Activated CD8-positive, alpha-beta T cell treated with anti-CD3 and anti-CD28 coated beads, Interleukin-2, amount 10 ng/mL, durations not matched to agents 7 days and 5 days (primary cell): ENCODE results near the gene ZNF786. TPM values are rescaled to one million over a fixed set of nuclear protein-coding genes. Genes with fewer than 3 reads are reported as not detected.
A peak's percentile ranks its signal among the peaks of the same experiment; 100 is the strongest.

ENCODE experiments used
- ATAC-seq: fragments of 150-1000 bp; cut with Tn5 transposase; one replicate; pipeline ENCODE4 v1.10.0; 2021; ENCODE audit warnings: moderate library complexity
- CTCF ChIA-PET: fragments of 350-600 bp; sonication (Branson Sonifier 250); formaldehyde crosslinking; loops from one replicate; lab custom pipeline; 2021; ENCODE audit warnings: antibody characterized with exemption; lab: Charles Lee
- POLR2A ChIA-PET: fragments of 350-600 bp; sonication (Branson Sonifier 250); formaldehyde crosslinking; loops from one replicate; lab custom pipeline; 2021; ENCODE audit warnings: antibody characterized with exemption; lab: Charles Lee
- DNase-seq: peaks from one replicate; pipeline ENCODE4 v3.0.0-alpha.2; 2020
- H3K27ac Mint-ChIP-seq: one replicate; pipeline ENCODE4 v1.8.0; 2021; ENCODE audit warnings: mild to moderate bottlenecking, mixed read lengths
- H3K27me3 Mint-ChIP-seq: one replicate; pipeline ENCODE4 v1.8.0; 2021; ENCODE audit warnings: low read depth, mixed read lengths
- H3K36me3 Mint-ChIP-seq: one replicate; pipeline ENCODE4 v1.8.0; 2021; ENCODE audit warnings: low read depth, mixed read lengths
- H3K4me1 Mint-ChIP-seq: one replicate; pipeline ENCODE4 v1.8.0; 2021; ENCODE audit warnings: low read depth, mixed read lengths
- H3K4me3 Mint-ChIP-seq: one replicate; pipeline ENCODE4 v1.8.0; 2021; ENCODE audit warnings: mild to moderate bottlenecking, mixed read lengths
- H3K9me3 Mint-ChIP-seq: one replicate; pipeline ENCODE4 v1.8.0; 2022; ENCODE audit warnings: mixed read lengths; ENCODE audit not compliant: insufficient read depth
- total RNA-seq, 2 experiments: library from RNA; stranded (reverse); gene quantifications; one replicate each; pipeline ENCODE4 v1.2.3, GENCODE V29; 2021

ZNF786 gene, protein sequence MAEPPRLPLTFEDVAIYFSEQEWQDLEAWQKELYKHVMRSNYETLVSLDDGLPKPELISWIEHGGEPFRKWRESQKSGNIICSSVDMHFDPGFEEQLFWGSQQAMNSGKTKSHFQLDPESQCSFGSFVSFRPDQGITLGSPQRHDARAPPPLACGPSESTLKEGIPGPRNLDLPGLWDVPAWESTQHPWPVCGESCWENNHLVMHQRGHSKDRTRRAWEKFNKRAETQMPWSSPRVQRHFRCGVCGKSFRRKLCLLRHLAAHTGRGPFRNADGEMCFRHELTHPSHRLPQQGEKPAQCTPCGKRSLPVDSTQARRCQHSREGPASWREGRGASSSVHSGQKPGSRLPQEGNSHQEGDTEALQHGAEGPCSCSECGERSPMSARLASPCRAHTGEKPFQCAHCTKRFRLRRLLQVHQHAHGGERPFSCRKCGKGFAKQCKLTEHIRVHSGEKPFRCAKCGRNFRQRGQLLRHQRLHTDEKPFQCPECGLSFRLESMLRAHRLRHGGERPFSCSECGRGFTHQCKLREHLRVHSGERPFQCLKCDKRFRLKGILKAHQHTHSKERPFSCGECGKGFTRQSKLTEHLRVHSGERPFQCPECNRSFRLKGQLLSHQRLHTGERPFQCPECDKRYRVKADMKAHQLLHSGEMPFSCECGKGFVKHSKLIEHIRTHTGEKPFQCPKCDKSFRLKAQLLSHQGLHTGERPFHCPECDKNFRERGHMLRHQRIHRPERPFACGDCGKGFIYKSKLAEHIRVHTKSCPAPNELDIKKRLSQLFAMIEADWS
- 1 to 10 TPM; 7.4 to 7.6 TPM for total RNA-seq

DNA sequence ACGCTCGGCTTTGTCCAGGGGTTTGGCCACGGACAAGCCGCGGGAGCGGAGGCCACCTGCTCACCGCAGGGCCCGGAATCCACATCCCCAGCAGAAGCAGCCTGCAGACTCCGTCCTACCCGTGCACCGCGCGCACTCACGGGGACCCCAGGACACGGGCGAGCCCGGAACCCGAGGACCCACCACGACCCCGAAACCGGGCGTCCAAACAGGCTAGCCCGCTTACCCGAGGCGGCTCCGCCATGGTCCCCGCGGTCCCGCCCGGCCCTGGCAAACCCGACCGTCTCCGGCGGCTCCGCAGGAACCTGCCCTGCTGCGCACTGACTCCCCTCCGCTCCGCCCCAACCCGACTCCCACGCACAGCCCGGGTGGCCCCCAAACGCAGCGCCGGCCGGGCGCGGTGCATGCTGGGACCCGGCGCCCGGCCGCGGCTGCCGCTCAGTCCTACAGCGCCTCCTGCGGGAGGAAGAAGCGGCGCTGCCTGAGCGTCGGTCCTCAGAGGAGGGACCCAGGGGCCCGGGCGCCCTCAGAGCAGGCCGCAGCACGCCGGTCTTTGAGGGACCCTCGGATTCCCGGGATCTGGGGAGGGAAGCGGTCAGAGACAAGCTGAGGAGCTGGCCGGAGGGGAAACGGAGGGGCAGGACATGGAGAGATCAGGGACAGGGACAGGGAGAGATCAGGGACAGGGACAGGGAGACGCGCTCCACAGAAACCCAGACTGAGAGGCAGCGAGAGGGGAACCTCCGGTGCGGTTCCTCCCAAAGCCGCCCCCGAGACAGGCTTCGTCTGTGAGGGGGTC, at the start of gene ZNF786:
Gene ZNF786, minus strand, starts transcription at position 322 of the 799 bp plus-strand sequence. Its CDS starts 78 bp downstream, at position 244.
- H3K9me3 Mint-ChIP-seq: peaks cover 5% of the 10 kb centered on the region
- peaks cover 13% of the 10 kb centered on the region for H3K36me3 Mint-ChIP-seq
- H3K4me1 Mint-ChIP-seq: peaks cover 16% of the 10 kb centered on the region
- H3K4me3 Mint-ChIP-seq: peak within 1 kb of the TSS; percentile 96
- DNase-seq: peak; percentile 93
- ChIA-PET POLR2A (interaction anchor here (1.0 kb wide), 1 partner anchor 35 kb away, joined by 3 read pairs; no protein-coding TSS in a partner anchor), CTCF (interaction anchor here (0.6 to 0.8 kb wide), 3 partner anchors 25 to 85 kb away, joined by 3 to 4 read pairs (median 4); no protein-coding TSS in a partner anchor)
- peak; percentile 91 for ATAC-seq
- no peaks in the 10 kb centered on the region for H3K27me3 Mint-ChIP-seq
- H3K27ac Mint-ChIP-seq: peak within 1 kb of the TSS; percentile 99

DNA sequence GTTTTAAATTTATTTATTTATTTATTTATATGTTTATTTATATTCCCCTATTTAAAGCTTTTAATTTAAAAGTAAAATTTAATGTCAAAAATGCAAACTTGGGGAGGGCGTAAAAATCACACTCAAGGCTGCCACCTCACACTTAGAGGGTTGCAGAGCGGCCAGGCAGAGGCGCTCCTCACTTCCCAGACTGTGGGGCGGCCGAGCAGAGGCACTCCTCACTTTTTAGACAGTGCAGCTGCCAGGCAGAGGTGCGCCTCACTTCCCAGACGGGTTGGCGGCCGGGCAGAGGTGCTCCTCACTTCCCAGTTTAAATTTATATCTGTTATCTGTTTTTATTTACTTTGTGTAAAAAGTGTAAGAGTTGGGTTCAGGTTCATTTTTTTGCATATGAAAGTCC, 45.6 kb upstream of the ZNF786 start:
- peaks cover 28% of the 10 kb centered on the region for H3K36me3 Mint-ChIP-seq
- no peaks in the 10 kb centered on the region for H3K4me1 Mint-ChIP-seq
- no peak overlapping the region for H3K27ac Mint-ChIP-seq
- no peak for DNase-seq
- CTCF ChIA-PET: interaction anchor here (0.8 to 2.0 kb wide), 2 partner anchors 8 to 11 kb away, joined by 3 to 5 read pairs; no protein-coding TSS in a partner anchor
- no peaks in the 10 kb centered on the region for H3K27me3 Mint-ChIP-seq
- H3K9me3 Mint-ChIP-seq: no peaks in the 10 kb centered on the region
- POLR2A ChIA-PET: interaction anchor here (1.6 kb wide), 2 partner anchors 10 to 11 kb away, joined by 4 to 6 read pairs; partner anchors contain the start of genes ZNF398 and ZNF425
- H3K4me3 Mint-ChIP-seq: no peak overlapping the region
- no peak for ATAC-seq

DNA sequence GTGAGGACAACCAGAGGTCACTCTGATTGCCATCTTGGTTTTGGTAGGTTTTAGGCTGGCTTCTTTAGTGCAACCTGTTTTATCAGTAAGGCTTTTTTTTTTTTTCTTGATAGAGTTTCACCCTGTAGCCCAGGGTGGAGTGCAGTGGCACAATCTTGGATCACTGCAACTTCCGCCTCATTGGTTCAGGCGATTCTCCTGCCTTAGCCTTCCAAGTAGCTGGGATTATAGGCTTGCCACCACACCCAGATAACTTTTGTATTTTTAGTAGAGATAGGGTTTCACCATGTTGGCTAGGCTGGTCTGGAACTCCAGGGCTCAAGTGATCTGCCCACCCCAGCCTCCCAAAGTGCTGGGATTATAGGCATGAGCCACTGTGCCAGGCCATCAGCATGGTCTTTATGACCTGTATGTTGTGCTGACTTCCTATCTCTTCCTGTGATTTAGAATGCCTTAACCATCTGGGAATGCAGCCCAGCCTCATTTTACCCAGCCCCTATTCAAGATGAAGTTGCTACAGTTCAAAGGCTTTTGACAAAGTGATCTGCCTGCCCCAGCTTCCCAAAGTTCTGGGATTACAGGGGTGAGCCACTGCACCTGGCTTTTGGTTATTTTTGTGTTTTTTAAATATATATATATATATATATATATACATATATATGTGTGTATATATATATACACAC, 42.7 kb upstream of the ZNF786 start:
- Mint-ChIP-seq H3K4me3 (no peak overlapping the region), H3K36me3 (peaks cover 48% of the 10 kb centered on the region), H3K4me1 (peaks cover 6% of the 10 kb centered on the region), H3K9me3 (peaks cover 7% of the 10 kb centered on the region), H3K27ac (no peak overlapping the region), H3K27me3 (no peaks in the 10 kb centered on the region)
- POLR2A ChIA-PET: no interaction called here
- no peak for ATAC-seq
- DNase-seq: no peak
- CTCF ChIA-PET: interaction anchor here (1.8 kb wide), 1 partner anchor 14 kb away, joined by 10 read pairs; the partner anchor contains the start of gene ZNF398

DNA sequence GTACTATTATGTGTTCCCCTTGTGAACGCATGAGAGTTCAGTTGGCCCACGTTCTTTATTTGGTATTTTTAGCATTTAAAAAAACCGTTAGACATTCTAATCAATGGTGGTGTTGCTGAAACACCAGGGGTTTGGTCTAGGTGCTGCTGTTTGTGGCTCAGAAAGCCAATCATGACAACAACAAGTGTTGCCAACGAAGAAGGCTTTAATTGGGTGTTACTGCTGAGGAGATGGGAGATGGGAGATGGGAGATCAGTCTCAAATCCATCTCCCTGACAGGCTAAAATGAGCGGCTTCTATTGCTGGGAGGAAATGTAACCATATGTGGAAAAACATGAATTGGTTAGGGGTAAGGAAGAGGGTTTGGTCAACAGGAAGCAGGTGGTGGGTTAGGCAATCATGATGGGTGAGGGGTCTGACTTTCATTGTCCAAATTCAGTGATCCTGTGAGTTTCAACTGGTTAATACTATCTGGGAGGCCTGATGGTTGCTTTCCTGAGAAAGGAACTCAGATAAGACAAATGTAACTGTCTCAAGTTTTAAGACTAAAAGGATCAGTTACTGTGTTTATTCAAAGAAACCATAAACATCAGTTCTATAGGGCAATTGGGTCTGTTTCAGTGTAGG, 40.2 kb upstream of the ZNF786 start:
- H3K27me3 Mint-ChIP-seq: no peaks in the 10 kb centered on the region
- no peak overlapping the region for H3K4me3 Mint-ChIP-seq
- ChIA-PET POLR2A (no interaction called here), CTCF (no interaction called here)
- H3K36me3 Mint-ChIP-seq: peaks cover 53% of the 10 kb centered on the region
- H3K27ac Mint-ChIP-seq: peak overlapping the region; percentile 13
- peaks cover 13% of the 10 kb centered on the region for H3K4me1 Mint-ChIP-seq
- DNase-seq (no peak), ATAC-seq (no peak)
- peaks cover 7% of the 10 kb centered on the region for H3K9me3 Mint-ChIP-seq

GRCh38 chr7:149126662-149127266, 36.2 kb upstream of the ZNF786 start:
- CTCF ChIA-PET: interaction anchor here (0.7 to 2.7 kb wide), 11 partner anchors 9 to 158 kb away, joined by 3 to 44 read pairs (median 5); partner anchors contain the start of genes ZNF398 and ZNF783
- ATAC-seq: peak; percentile 58
- no peaks in the 10 kb centered on the region for H3K27me3 Mint-ChIP-seq
- H3K36me3 Mint-ChIP-seq: peaks cover 39% of the 10 kb centered on the region
- H3K27ac Mint-ChIP-seq: peak overlapping the region; percentile 100
- POLR2A ChIA-PET: interaction anchor here (0.8 to 3.6 kb wide), 6 partner anchors 9 to 121 kb away, joined by 4 to 43 read pairs (median 6); partner anchors contain the start of genes ZNF282 and ZNF398
- H3K4me1 Mint-ChIP-seq: peaks cover 26% of the 10 kb centered on the region
- peaks cover 7% of the 10 kb centered on the region for H3K9me3 Mint-ChIP-seq
- DNase-seq: peak; percentile 70
- H3K4me3 Mint-ChIP-seq: peak overlapping the region; percentile 100

GRCh38 chr7:149125863-149126661, 35.5 kb upstream of the ZNF786 start, which contains the start of gene ZNF425:
Gene ZNF425, minus strand, starts transcription at chr7:149126324. Its CDS starts 111 bp downstream, at chr7:149126213.
- H3K27me3 Mint-ChIP-seq: no peaks in the 10 kb centered on the region
- peak within 1 kb of the TSS; percentile 100 for H3K27ac Mint-ChIP-seq
- H3K4me3 Mint-ChIP-seq: peak within 1 kb of the TSS; percentile 100
- POLR2A ChIA-PET: interaction anchor here (0.6 to 3.6 kb wide), 10 partner anchors 10 to 184 kb away, joined by 3 to 43 read pairs (median 5); partner anchors contain the start of genes ZNF282, ZNF398 and ZNF786
- H3K4me1 Mint-ChIP-seq: peaks cover 26% of the 10 kb centered on the region
- ATAC-seq (peak; percentile 89), DNase-seq (peak; percentile 93)
- peaks cover 7% of the 10 kb centered on the region for H3K9me3 Mint-ChIP-seq
- CTCF ChIA-PET: interaction anchor here (0.7 to 2.7 kb wide), 19 partner anchors 8 to 159 kb away, joined by 3 to 44 read pairs (median 4); partner anchors contain the start of genes ZNF282, ZNF398 and ZNF783
- peaks cover 32% of the 10 kb centered on the region for H3K36me3 Mint-ChIP-seq

DNA sequence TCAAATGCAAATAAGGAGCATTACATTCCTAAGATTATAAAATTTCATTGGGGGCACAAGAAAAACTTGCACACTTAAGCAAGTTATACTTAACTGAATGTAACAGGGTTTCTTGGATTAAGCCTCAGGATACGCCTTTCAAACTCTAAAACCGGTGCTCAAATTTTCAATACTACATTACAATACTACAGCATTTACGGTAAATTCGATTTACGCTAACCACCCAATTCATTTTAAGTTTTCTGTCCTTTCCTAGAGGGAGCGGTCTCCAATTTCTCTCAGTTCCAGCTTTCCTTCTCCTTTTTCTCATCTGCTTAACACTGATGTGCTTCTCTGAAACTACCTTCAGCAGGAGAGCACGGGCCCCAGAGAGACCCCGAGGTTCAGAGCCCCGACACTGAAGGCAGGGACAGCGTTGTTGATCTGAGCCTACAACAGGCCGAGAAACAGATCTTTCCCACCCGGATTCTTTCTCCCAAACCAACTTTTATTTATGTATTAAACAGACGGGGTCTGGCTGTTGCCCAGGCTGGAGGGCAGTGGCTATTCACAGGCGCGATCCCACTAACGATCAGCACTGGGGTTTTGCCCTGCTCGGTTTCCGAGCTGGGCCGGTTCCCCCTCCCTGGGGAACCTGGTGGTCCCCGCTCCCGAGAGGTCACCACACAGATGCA, 34.8 kb upstream of the ZNF786 start:
- H3K27ac Mint-ChIP-seq: peak overlapping the region; percentile 100
- DNase-seq (no peak), ATAC-seq (no peak)
- peak overlapping the region; percentile 100 for H3K4me3 Mint-ChIP-seq
- peaks cover 25% of the 10 kb centered on the region for H3K36me3 Mint-ChIP-seq
- CTCF ChIA-PET: interaction anchor here (0.7 to 2.7 kb wide), 11 partner anchors 10 to 141 kb away, joined by 3 to 44 read pairs (median 5); partner anchors contain the start of genes ZNF282, ZNF398 and ZNF783
- POLR2A ChIA-PET: interaction anchor here (0.6 to 3.6 kb wide), 8 partner anchors 11 to 184 kb away, joined by 3 to 43 read pairs (median 5); partner anchors contain the start of genes ZNF282, ZNF398 and ZNF786
- H3K4me1 Mint-ChIP-seq: peaks cover 23% of the 10 kb centered on the region
- H3K27me3 Mint-ChIP-seq: no peaks in the 10 kb centered on the region
- no peaks in the 10 kb centered on the region for H3K9me3 Mint-ChIP-seq

- Mint-ChIP-seq H3K27me3 (no peaks in the 10 kb centered on the region), H3K4me3 (no peak overlapping the region), H3K27ac (no peak overlapping the region), H3K36me3 (no peaks in the 10 kb centered on the region), H3K9me3 (no peaks in the 10 kb centered on the region), H3K4me1 (no peaks in the 10 kb centered on the region)
- DNase-seq: no peak
- ATAC-seq: no peak
- ChIA-PET CTCF (no interaction called here), POLR2A (no interaction called here)
Observed at GRCh38 chr7:149109969-149110368, 19.5 kb upstream of the ZNF786 start.

DNA sequence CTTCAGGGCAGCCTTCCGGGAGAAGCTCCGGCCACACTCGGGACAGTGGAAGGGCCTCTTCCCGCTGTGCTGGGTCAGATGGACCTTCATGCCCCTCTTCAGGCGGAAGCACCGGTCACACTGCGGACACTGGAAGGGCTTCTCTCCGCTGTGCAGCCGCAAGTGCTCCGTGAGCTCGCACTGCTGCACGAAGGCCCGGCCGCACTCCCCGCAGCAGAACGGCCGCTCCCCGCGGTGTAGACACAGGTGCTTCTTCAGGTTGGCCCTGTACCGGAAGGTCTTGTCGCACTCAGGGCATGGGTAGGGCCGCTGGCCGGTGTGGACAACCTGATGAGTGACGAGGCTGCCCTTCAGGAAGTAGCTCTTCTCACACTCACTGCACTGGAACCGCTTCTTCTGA, 14.2 kb upstream of the ZNF786 start:
- DNase-seq: no peak
- Mint-ChIP-seq H3K4me1 (no peaks in the 10 kb centered on the region), H3K9me3 (no peaks in the 10 kb centered on the region), H3K27ac (no peak overlapping the region), H3K27me3 (peaks cover 2% of the 10 kb centered on the region), H3K36me3 (no peaks in the 10 kb centered on the region), H3K4me3 (no peak overlapping the region)
- no peak for ATAC-seq
- ChIA-PET POLR2A (no interaction called here), CTCF (no interaction called here)
